Middle frontal gyrus (tissue), 1 donor: ENCODE data around the gene VCL.

Experiments
- DNase-seq: peaks from one replicate; pipeline ENCODE4 v3.0.0-alpha.2; 2015; ENCODE audit warnings: low spot score; ENCODE audit errors: extremely low spot score

Gene VCL

GRCh38 chr10:74150204-74150989 lies 152.5 kb downstream of the VCL start, which contains the start of gene AP3M1:
TSS of gene AP3M1 (minus strand) at chr10:74150828. CDS start at chr10:74138379, 12,449 bp downstream.
- DNase-seq, result no peak

- peak; percentile 97 for DNase-seq
These were observed 153.3 kb downstream of the VCL start, which contains the start of gene ADK for GRCh38 chr10:74150990-74151878. TSS of gene ADK (plus strand) at chr10:74151221. CDS start at chr10:74151279, 58 bp downstream.

GRCh38 chr10:74151879-74152722 lies 154.2 kb downstream of the VCL start:
- DNase-seq, result no peak

GRCh38 chr10:74153123-74153522 lies 155.2 kb downstream of the VCL start:
- no peak for DNase-seq

GRCh38 chr10:74153676-74154075 lies 155.8 kb downstream of the VCL start:
- DNase-seq, result no peak

GRCh38 chr10:74156919-74157289 lies 159.0 kb downstream of the VCL start:
- no peak for DNase-seq

GRCh38 chr10:74160013-74160412 lies 162.1 kb downstream of the VCL start:
- DNase-seq, result no peak

- no peak for DNase-seq
These were observed 165.6 kb downstream of the VCL start for GRCh38 chr10:74163319-74164068.

GRCh38 chr10:74164716-74165529 lies 167.0 kb downstream of the VCL start:
- DNase-seq, result no peak

GRCh38 chr10:74165530-74165901 lies 167.6 kb downstream of the VCL start:
- DNase-seq, result no peak

- DNase-seq, result no peak
These were observed 169.5 kb downstream of the VCL start for GRCh38 chr10:74167443-74167842.
